ENCODE data around the gene TSTD2.

DNA sequence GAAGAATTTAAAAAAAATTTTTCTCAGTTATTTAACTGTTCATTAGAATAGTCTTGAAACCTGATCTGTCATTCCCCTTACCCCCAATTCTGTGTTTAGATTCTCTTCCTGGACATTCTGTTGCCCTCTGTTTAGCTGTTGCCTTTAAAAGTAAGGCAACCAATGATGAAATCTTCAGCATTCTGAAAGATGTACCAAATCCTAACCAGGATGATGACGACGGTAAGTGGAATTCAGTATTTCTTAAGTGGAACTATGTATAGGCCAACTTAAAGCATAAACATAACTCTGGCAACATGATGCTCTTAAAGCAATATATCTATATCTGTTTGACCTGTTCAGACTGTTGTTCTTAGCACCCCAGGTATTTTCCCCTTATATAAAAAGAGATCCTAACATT lies 27.7 kb upstream of the TSTD2 start:
- TF ChIP-seq CTCF (IDR thresholded peaks at IDR 0.05; ENCODE audit: insufficient read depth, low read length, poor library complexity, severe bottlenecking) (no peak), EZH2phosphoT487 (conservative IDR thresholded peaks at IDR 0.05; ENCODE audit: low read length) (no peak)

Measured in SU-DHL-6 (cell line).